Measurements from ENCODE around the gene CSDE1.

- TF ChIP-seq, protein P1, sequence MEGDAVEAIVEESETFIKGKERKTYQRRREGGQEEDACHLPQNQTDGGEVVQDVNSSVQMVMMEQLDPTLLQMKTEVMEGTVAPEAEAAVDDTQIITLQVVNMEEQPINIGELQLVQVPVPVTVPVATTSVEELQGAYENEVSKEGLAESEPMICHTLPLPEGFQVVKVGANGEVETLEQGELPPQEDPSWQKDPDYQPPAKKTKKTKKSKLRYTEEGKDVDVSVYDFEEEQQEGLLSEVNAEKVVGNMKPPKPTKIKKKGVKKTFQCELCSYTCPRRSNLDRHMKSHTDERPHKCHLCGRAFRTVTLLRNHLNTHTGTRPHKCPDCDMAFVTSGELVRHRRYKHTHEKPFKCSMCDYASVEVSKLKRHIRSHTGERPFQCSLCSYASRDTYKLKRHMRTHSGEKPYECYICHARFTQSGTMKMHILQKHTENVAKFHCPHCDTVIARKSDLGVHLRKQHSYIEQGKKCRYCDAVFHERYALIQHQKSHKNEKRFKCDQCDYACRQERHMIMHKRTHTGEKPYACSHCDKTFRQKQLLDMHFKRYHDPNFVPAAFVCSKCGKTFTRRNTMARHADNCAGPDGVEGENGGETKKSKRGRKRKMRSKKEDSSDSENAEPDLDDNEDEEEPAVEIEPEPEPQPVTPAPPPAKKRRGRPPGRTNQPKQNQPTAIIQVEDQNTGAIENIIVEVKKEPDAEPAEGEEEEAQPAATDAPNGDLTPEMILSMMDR (IDR thresholded peaks at IDR 0.05) = no peak
- TF ChIP-seq POLR2A (IDR thresholded peaks at IDR 0.05) = no peak
Observed at GRCh38 chr1:114779722-114780121, 21.9 kb upstream of the CSDE1 start.

Measured in thyroid gland (tissue), 4 donors.